ENCODE results near the gene PSTPIP1.

Gene PSTPIP1

DNA sequence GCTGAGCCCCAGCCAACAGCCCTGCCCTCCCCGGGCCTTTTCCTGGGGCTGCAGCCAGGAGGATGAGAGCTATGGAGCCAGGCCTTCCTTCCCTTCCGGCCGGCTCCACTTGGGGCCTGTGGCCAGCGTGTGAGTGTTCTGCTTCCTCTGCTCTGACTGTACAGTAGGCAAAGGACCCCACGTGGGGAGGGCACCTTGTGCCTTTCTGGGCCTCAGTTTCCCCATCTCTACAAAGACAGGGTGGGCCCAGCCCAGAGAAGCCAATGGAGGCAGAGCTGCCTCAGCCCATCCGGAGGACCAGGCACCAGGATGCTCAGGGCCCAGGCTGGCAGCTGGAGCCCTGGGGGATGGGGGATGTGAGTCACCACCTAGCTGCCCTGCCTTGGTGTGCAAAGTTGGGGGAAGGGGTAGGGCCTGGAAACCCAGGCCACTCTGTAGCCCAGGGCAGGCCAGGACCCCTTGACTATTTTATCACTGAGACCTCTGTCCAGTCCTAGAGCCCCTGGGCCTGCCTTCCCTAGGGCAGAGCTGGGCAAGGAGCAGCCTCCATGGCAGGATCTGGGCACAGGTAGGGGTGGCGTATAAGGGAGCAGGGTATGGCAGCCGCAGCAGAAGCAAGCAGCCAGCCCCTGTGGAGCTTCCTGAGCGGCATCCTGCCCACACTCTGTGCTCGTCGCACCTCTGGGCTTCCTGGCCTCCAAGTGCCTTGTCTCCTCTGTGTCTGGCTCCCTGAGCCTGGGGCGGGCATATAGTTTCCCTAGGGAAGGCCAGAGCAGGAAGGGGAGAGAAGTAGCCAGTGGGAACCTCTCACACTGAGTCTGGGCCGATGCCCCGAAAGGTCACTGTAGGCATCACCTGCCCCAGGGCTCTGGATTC is 1.8 kb downstream of the PSTPIP1 start:
- no peak overlapping the region for H2BK120ac ChIP-seq (ENCODE audit: low read depth, low read length)
- H3K4me2 ChIP-seq (ENCODE audit: low read length): no peak overlapping the region
- no peaks in the 10 kb centered on the region for H3K36me3 ChIP-seq (ENCODE audit: control insufficient read depth, insufficient read depth, low read length)
- no peak overlapping the region for H2BK5ac ChIP-seq (ENCODE audit: low read length)
- no peak overlapping the region for H3K23ac ChIP-seq (ENCODE audit: low read length)
- H4K8ac ChIP-seq (ENCODE audit: low read depth, low read length): no peak overlapping the region
- no peak overlapping the region for H3K4me3 ChIP-seq (ENCODE audit: low read length)
- H3K27ac ChIP-seq (ENCODE audit: low read depth, low read length): no peak overlapping the region
- H3K27me3 ChIP-seq (ENCODE audit: insufficient read depth, low read length, poor library complexity): no peaks in the 10 kb centered on the region
- no peak overlapping the region for H3K9ac ChIP-seq (ENCODE audit: low read length)
- H3K18ac ChIP-seq (ENCODE audit: low read length): no peak overlapping the region
- no peaks in the 10 kb centered on the region for H3K79me1 ChIP-seq (ENCODE audit: low read length)
- H3K4me1 ChIP-seq (ENCODE audit: control insufficient read depth, low read depth, low read length): no peaks in the 10 kb centered on the region
- no peak overlapping the region for H3K56ac ChIP-seq (ENCODE audit: low read length)
- WGBS (ENCODE audit: extremely low coverage, insufficient coverage, low lambda C conversion rate): no CpG with 5 or more reads among the region's 14 CpGs
- no peak overlapping the region for H2AK5ac ChIP-seq (ENCODE audit: low read length)
- H4K5ac ChIP-seq (ENCODE audit: low read length): no peak overlapping the region
- no peak overlapping the region for H3K4ac ChIP-seq (ENCODE audit: low read depth, low read length)
- DNase-seq: no peak
- no peak overlapping the region for H2BK15ac ChIP-seq (replicated peaks; ENCODE audit: low read depth)
- H3K79me2 ChIP-seq (ENCODE audit: control insufficient read depth, insufficient read depth, low read length): no peaks in the 10 kb centered on the region

DNA sequence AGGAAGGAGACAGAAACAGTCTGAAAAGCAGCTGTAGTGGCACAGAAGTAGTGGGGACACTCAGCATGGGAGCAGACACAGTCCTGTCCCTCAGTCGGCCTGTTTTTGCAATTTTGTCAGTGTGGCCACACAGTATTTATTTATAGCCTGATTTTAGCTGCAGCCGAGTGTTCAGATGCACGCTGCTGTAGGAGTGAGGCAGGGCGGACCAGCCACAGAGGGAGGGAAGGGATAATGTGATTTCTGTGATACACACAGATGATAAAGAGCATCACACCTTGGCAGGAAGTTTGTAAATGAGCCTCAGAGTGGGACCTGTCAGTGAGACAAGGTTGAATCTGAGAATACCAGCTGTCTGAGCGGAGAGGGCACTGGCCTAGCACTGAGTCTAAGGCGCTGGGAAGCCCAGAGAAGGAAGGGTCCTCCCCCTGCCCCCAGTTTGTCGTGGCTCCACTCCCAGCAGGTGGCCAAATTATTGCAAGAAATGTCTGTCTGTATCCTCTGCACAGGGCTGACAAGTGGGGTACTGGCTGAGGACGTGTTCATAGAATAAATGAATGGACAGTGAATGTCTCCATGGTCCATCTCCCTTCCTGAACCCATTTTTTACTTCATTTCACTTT is 3.8 kb downstream of the PSTPIP1 start:
- Histone ChIP-seq H3K4me3 (ENCODE audit: low read length) (no peak overlapping the region), H3K4ac (ENCODE audit: low read depth, low read length) (no peak overlapping the region), H3K56ac (ENCODE audit: low read length) (no peak overlapping the region), H3K79me1 (ENCODE audit: low read length) (no peaks in the 10 kb centered on the region), H3K79me2 (ENCODE audit: control insufficient read depth, insufficient read depth, low read length) (no peaks in the 10 kb centered on the region), H2BK5ac (ENCODE audit: low read length) (no peak overlapping the region), H3K27me3 (ENCODE audit: insufficient read depth, low read length, poor library complexity) (no peaks in the 10 kb centered on the region), H4K8ac (ENCODE audit: low read depth, low read length) (no peak overlapping the region), H3K36me3 (ENCODE audit: control insufficient read depth, insufficient read depth, low read length) (no peaks in the 10 kb centered on the region), H2BK15ac (replicated peaks; ENCODE audit: low read depth) (no peak overlapping the region), H2AK5ac (ENCODE audit: low read length) (no peak overlapping the region), H3K4me1 (ENCODE audit: control insufficient read depth, low read depth, low read length) (no peaks in the 10 kb centered on the region), H3K18ac (ENCODE audit: low read length) (no peak overlapping the region), H2BK120ac (ENCODE audit: low read depth, low read length) (no peak overlapping the region), H3K23ac (ENCODE audit: low read length) (no peak overlapping the region), H3K27ac (ENCODE audit: low read depth, low read length) (no peak overlapping the region), H3K9ac (ENCODE audit: low read length) (no peak overlapping the region), H3K4me2 (ENCODE audit: low read length) (no peak overlapping the region), H4K5ac (ENCODE audit: low read length) (no peak overlapping the region)
- DNase-seq: no peak
- no CpG with 5 or more reads among the region's 8 CpGs for WGBS (ENCODE audit: extremely low coverage, insufficient coverage, low lambda C conversion rate)

DNA sequence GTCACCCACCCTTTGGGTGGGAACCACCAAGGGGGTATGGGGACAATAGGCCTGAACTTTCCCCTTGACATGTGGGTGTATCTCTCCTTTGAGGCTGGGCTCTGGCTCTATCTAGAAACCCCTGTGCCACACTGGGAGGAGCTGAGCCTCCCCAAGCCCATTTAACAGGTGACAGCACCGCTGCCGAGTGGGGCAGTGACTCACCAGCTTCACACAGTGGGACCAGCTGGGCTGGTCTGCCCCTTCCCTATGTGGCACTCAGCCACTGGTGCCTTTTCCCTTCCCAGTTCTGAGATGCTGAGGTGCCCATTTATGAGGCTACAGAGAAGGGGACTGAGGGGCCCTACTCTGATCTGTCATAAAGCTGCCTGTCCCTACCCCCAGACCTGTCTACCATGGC is 5.1 kb downstream of the PSTPIP1 start:
- H2AK5ac ChIP-seq (ENCODE audit: low read length): no peak overlapping the region
- no peak overlapping the region for H3K27ac ChIP-seq (ENCODE audit: low read depth, low read length)
- H2BK120ac ChIP-seq (ENCODE audit: low read depth, low read length): no peak overlapping the region
- H3K56ac ChIP-seq (ENCODE audit: low read length): no peak overlapping the region
- no peak overlapping the region for H3K23ac ChIP-seq (ENCODE audit: low read length)
- no peaks in the 10 kb centered on the region for H3K36me3 ChIP-seq (ENCODE audit: control insufficient read depth, insufficient read depth, low read length)
- WGBS (ENCODE audit: extremely low coverage, insufficient coverage, low lambda C conversion rate): no CpG with 5 or more reads among the region's 2 CpGs
- no peaks in the 10 kb centered on the region for H3K79me1 ChIP-seq (ENCODE audit: low read length)
- H3K4me2 ChIP-seq (ENCODE audit: low read length): no peak overlapping the region
- H3K79me2 ChIP-seq (ENCODE audit: control insufficient read depth, insufficient read depth, low read length): no peaks in the 10 kb centered on the region
- no peak overlapping the region for H3K18ac ChIP-seq (ENCODE audit: low read length)
- no peak overlapping the region for H2BK15ac ChIP-seq (replicated peaks; ENCODE audit: low read depth)
- H2BK5ac ChIP-seq (ENCODE audit: low read length): no peak overlapping the region
- H3K4me3 ChIP-seq (ENCODE audit: low read length): no peak overlapping the region
- no peak overlapping the region for H4K8ac ChIP-seq (ENCODE audit: low read depth, low read length)
- DNase-seq: no peak
- no peaks in the 10 kb centered on the region for H3K4me1 ChIP-seq (ENCODE audit: control insufficient read depth, low read depth, low read length)
- H3K27me3 ChIP-seq (ENCODE audit: insufficient read depth, low read length, poor library complexity): no peaks in the 10 kb centered on the region
- no peak overlapping the region for H3K4ac ChIP-seq (ENCODE audit: low read depth, low read length)
- no peak overlapping the region for H3K9ac ChIP-seq (ENCODE audit: low read length)
- H4K5ac ChIP-seq (ENCODE audit: low read length): no peak overlapping the region

DNA sequence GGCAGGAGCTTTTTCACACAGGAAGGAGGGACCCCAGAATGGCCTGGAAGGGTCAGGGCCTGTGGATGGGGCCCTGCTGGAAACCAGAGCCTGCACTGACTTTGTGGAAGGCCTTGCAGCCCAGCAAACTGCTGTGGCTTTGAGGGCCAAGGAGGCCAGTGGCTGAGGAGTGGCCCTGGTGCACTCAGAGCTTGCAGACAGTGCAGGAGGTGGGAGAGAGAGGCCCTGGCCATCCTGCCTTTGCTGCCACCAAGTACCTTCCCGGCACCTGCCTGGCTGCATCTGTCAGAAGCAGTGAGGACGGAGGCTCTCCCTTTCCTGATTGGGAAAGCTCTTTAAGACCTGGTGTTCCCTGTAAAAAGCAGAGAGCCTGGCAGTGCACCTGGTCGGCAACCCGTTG is 6.4 kb downstream of the PSTPIP1 start:
- Histone ChIP-seq H3K4ac (ENCODE audit: low read depth, low read length) (no peak overlapping the region), H3K27me3 (ENCODE audit: insufficient read depth, low read length, poor library complexity) (no peaks in the 10 kb centered on the region), H3K23ac (ENCODE audit: low read length) (no peak overlapping the region), H2BK15ac (replicated peaks; ENCODE audit: low read depth) (no peak overlapping the region), H2BK120ac (ENCODE audit: low read depth, low read length) (no peak overlapping the region), H3K4me2 (ENCODE audit: low read length) (no peak overlapping the region), H3K36me3 (ENCODE audit: control insufficient read depth, insufficient read depth, low read length) (no peaks in the 10 kb centered on the region), H3K79me2 (ENCODE audit: control insufficient read depth, insufficient read depth, low read length) (no peaks in the 10 kb centered on the region), H3K4me1 (ENCODE audit: control insufficient read depth, low read depth, low read length) (no peaks in the 10 kb centered on the region), H2AK5ac (ENCODE audit: low read length) (no peak overlapping the region), H3K79me1 (ENCODE audit: low read length) (no peaks in the 10 kb centered on the region), H4K5ac (ENCODE audit: low read length) (no peak overlapping the region), H4K8ac (ENCODE audit: low read depth, low read length) (no peak overlapping the region), H3K27ac (ENCODE audit: low read depth, low read length) (no peak overlapping the region), H2BK5ac (ENCODE audit: low read length) (no peak overlapping the region), H3K9ac (ENCODE audit: low read length) (no peak overlapping the region), H3K18ac (ENCODE audit: low read length) (no peak overlapping the region), H3K56ac (ENCODE audit: low read length) (no peak overlapping the region), H3K4me3 (ENCODE audit: low read length) (no peak overlapping the region)
- WGBS (ENCODE audit: extremely low coverage, insufficient coverage, low lambda C conversion rate): no CpG with 5 or more reads among the region's 4 CpGs
- no peak for DNase-seq

DNA sequence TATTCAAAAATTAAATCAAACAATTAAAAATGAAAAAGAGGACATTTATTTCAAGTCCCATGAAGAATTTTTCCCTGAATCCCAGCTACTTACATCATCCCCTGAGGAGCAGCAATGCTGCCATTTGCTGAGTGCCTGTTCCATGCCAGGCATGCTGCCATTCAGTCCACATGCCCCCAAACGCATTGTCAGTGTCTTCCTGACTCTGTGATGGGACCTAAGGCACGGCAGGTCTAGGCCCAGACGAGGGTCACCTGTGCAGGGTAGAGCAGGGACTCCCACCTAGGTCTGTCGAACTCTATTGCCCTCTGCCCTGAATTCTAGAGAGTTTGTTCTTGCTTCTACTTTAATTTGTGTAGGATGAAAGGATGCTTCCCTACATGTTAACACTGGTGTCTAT is 7.0 kb downstream of the PSTPIP1 start:
- Histone ChIP-seq H3K4me1 (ENCODE audit: control insufficient read depth, low read depth, low read length) (no peaks in the 10 kb centered on the region), H3K27ac (ENCODE audit: low read depth, low read length) (no peak overlapping the region), H3K36me3 (ENCODE audit: control insufficient read depth, insufficient read depth, low read length) (no peaks in the 10 kb centered on the region), H3K27me3 (ENCODE audit: insufficient read depth, low read length, poor library complexity) (no peaks in the 10 kb centered on the region), H3K4ac (ENCODE audit: low read depth, low read length) (no peak overlapping the region), H3K56ac (ENCODE audit: low read length) (no peak overlapping the region), H2BK5ac (ENCODE audit: low read length) (no peak overlapping the region), H3K23ac (ENCODE audit: low read length) (no peak overlapping the region), H2AK5ac (ENCODE audit: low read length) (no peak overlapping the region), H3K4me2 (ENCODE audit: low read length) (no peak overlapping the region), H3K79me2 (ENCODE audit: control insufficient read depth, insufficient read depth, low read length) (no peaks in the 10 kb centered on the region), H3K4me3 (ENCODE audit: low read length) (no peak overlapping the region), H4K8ac (ENCODE audit: low read depth, low read length) (no peak overlapping the region), H3K79me1 (ENCODE audit: low read length) (no peaks in the 10 kb centered on the region), H2BK15ac (replicated peaks; ENCODE audit: low read depth) (no peak overlapping the region), H3K9ac (ENCODE audit: low read length) (no peak overlapping the region), H2BK120ac (ENCODE audit: low read depth, low read length) (no peak overlapping the region), H4K5ac (ENCODE audit: low read length) (no peak overlapping the region), H3K18ac (ENCODE audit: low read length) (no peak overlapping the region)
- no CpG with 5 or more reads among the region's 4 CpGs for WGBS (ENCODE audit: extremely low coverage, insufficient coverage, low lambda C conversion rate)
- DNase-seq: no peak

Measured in mesendoderm (in vitro differentiated cells).